ENCODE data around the gene TBC1D24. TPM values are rescaled to one million over a fixed set of nuclear protein-coding genes. Genes with fewer than 3 reads are reported as not detected.
A peak's percentile ranks its signal among the peaks of the same experiment; 100 is the strongest.

The TBC1D24 gene
- total RNA-seq, 4 donors from 2014 or later = 5.6 to 16.2 (median 13.6) TPM

DNA sequence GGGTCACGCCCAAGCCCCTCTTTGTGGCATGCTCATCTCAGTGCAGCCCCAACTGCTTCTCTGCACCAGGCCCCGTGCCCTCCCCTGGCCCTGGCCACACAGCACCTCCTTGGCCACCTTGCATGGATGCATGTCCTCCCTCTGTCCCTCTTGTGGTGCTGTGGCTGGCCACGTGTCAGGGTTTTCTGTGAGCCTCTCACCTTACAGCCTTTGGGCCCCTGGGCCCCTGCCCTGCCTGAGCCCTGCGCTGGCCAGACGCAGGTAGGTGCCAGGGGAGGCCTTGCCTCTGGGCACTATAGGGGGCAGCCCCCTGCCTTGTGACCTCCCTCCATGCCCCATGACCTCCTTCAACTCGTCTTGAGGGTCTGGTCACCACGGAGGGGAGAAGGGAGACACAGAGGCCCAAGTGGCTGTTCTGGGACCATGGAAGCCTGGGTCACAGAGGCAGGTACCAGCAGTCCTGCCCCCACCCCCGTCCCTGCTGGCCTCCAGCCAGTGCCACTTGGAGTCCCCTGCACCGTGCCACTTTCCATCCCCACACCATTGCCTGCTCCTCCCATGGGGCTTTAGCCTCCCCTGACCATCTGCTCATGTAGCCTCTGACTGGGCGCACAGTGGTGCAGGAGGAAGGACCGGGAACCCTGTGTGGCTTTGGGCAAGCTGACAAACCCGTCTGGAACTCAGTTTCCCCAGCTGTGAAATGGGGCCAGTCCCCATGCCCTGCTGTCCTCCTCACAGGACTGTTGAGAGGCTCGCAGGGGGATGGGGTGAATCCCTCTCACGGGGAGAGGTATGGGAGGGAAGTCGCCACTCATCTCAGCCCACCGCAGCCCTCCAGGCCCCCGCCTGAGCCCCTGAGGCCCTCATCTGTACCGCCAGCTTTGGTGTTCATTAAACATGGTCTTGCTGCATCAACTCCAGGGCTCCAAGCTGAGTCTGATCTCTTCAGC, 27.3 kb downstream of the TBC1D24 start:
- Histone ChIP-seq H3K27ac (peak overlapping the region in 1 of 4 donors; percentile 28), H3K4me1 (peaks cover under 1 to 11% (median 4%) of the 10 kb centered on the region in 4 donors), H3K4me3 (no peak overlapping the region), H3K36me3 (no peaks in the 10 kb centered on the region), H3K9me3 (no peaks in the 10 kb centered on the region), H3K27me3 (no peaks in the 10 kb centered on the region)
- no peak for DNase-seq
- TF ChIP-seq POLR2A (IDR thresholded peaks at IDR 0.05) = no peak
- TF ChIP-seq, protein P1, sequence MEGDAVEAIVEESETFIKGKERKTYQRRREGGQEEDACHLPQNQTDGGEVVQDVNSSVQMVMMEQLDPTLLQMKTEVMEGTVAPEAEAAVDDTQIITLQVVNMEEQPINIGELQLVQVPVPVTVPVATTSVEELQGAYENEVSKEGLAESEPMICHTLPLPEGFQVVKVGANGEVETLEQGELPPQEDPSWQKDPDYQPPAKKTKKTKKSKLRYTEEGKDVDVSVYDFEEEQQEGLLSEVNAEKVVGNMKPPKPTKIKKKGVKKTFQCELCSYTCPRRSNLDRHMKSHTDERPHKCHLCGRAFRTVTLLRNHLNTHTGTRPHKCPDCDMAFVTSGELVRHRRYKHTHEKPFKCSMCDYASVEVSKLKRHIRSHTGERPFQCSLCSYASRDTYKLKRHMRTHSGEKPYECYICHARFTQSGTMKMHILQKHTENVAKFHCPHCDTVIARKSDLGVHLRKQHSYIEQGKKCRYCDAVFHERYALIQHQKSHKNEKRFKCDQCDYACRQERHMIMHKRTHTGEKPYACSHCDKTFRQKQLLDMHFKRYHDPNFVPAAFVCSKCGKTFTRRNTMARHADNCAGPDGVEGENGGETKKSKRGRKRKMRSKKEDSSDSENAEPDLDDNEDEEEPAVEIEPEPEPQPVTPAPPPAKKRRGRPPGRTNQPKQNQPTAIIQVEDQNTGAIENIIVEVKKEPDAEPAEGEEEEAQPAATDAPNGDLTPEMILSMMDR (IDR thresholded peaks at IDR 0.05) = no peak

DNA sequence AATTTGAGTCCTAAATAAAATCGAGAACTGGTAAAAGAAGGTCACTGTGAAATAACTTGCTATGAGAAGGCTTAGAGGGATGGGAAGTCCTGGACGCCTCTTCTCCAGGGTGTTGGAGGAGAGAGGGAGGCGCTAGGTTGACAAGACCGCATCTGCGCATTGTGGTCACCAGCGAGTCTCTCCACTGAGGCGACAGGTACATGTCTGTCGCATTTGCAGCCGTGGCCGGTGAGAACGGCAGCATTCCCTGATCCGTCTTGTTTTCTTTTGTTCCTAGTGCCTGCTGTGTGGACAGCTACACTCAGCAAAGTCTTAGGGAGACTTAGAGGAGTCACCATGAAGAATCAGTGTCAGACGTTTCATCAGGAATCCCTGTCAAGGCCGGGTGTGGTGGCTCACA, 30.8 kb downstream of the TBC1D24 start:
- Histone ChIP-seq H3K36me3 (no peaks in the 10 kb centered on the region), H3K27ac (no peak overlapping the region), H3K4me3 (no peak overlapping the region), H3K4me1 (peaks cover 3 to 21% (median 11%) of the 10 kb centered on the region in 4 donors), H3K27me3 (no peaks in the 10 kb centered on the region), H3K9me3 (no peaks in the 10 kb centered on the region)
- no peak for DNase-seq
- TF ChIP-seq, protein P1 (IDR thresholded peaks at IDR 0.05) = no peak
- no peak for TF ChIP-seq POLR2A (IDR thresholded peaks at IDR 0.05)

GRCh38 chr16:2507052-2507659, 32.2 kb downstream of the TBC1D24 start:
- DNase-seq = peak in 2 of 3 donors; percentile 82 to 86
- Histone ChIP-seq H3K9me3 (no peaks in the 10 kb centered on the region), H3K27me3 (no peaks in the 10 kb centered on the region), H3K4me3 (no peak overlapping the region), H3K27ac (peak overlapping the region; percentile 41 to 84 (median 66)), H3K4me1 (peaks cover 0 to 21% (median 13%) of the 10 kb centered on the region in 4 donors), H3K36me3 (no peaks in the 10 kb centered on the region)
- no peak for TF ChIP-seq POLR2A (IDR thresholded peaks at IDR 0.05)
- TF ChIP-seq, protein P1 (IDR thresholded peaks at IDR 0.05) = peak in 4 of 6 experiments; percentile 7 to 54 (median 43)

DNA sequence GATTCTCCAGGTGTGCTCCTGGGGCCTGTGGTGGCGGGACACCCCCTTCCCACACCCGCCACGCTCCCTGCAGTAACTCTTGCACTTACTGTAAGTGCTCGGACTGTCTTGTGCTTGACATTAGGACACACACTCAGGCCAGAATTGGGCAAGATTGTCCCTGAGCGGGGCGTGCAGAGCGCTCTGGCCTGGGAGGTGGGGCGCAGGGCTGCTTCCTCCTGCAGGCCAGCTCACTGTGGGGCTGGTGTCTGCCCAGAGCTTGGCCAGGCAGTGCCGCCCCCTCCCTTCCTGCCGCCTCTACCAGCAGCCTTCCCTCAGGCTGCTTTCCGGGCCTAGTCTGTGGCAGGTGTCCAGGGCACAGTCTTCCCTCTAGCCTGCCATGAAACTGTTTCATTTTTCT, 32.7 kb downstream of the TBC1D24 start:
- H3K36me3 ChIP-seq = no peaks in the 10 kb centered on the region
- H3K27me3 ChIP-seq = no peaks in the 10 kb centered on the region
- peak in 2 of 3 donors; percentile 41 to 59 for DNase-seq
- TF ChIP-seq, protein P1 (IDR thresholded peaks at IDR 0.05) = no peak
- TF ChIP-seq POLR2A (IDR thresholded peaks at IDR 0.05) = no peak
- H3K27ac ChIP-seq = peak overlapping the region; percentile 41 to 84 (median 66)
- H3K4me1 ChIP-seq = peaks cover 0 to 21% (median 13%) of the 10 kb centered on the region in 4 donors
- no peak overlapping the region for H3K4me3 ChIP-seq
- no peaks in the 10 kb centered on the region for H3K9me3 ChIP-seq

GRCh38 chr16:2508722-2509400, 33.9 kb downstream of the TBC1D24 start:
- Histone ChIP-seq H3K36me3 (no peaks in the 10 kb centered on the region), H3K27me3 (no peaks in the 10 kb centered on the region), H3K4me1 (peaks cover 0 to 26% (median 20%) of the 10 kb centered on the region in 4 donors), H3K27ac (peak overlapping the region in 1 of 4 donors; percentile 65), H3K4me3 (no peak overlapping the region), H3K9me3 (no peaks in the 10 kb centered on the region)
- TF ChIP-seq, protein P1 (IDR thresholded peaks at IDR 0.05) = no peak
- DNase-seq = no peak
